Effector CD8-positive, alpha-beta T cell (primary cell): ENCODE measurements around the gene SRSF11.
"Not testable (repeated sequence)": the region's sequence is repeated elsewhere in the genome, so short reads cannot be mapped to it uniquely, and the experiment has no call there.

ENCODE experiments used
- DNase-seq: peaks from one replicate; lab custom pipeline; 2025; lab: John Stamatoyannopoulos, UW
- total RNA-seq, 4 experiments: gene quantifications; one replicate each; lab custom pipeline; 2026; lab: John Stamatoyannopoulos, UW

Gene SRSF11
- total RNA-seq, result 250 to 344 (median 277) reads per million in 4 experiments

GRCh38 chr1:70221238-70222121 lies at the start of gene SRSF11:
TSS of gene SRSF11 (plus strand) at chr1:70221380. CDS start at chr1:70221637, 257 bp downstream.
- DNase-seq, result peak; percentile 96

GRCh38 chr1:70171512-70171911 lies 49.7 kb upstream of the SRSF11 start:
- no peak for DNase-seq

- not testable (repeated sequence) for DNase-seq
Observed at GRCh38 chr1:70185181-70185580, 36.0 kb upstream of the SRSF11 start.

- no peak for DNase-seq
Observed at GRCh38 chr1:70188522-70188921, 32.7 kb upstream of the SRSF11 start.

GRCh38 chr1:70190180-70190579 lies 31.0 kb upstream of the SRSF11 start:
- DNase-seq, result no peak

- not testable (repeated sequence) for DNase-seq
Observed at GRCh38 chr1:70192446-70192845, 28.7 kb upstream of the SRSF11 start.

- DNase-seq, result no peak
Observed at GRCh38 chr1:70194601-70195000, 26.6 kb upstream of the SRSF11 start.

- DNase-seq, result no peak
Observed at GRCh38 chr1:70195342-70195741, 25.8 kb upstream of the SRSF11 start.

- DNase-seq, result no peak
Observed at GRCh38 chr1:70196333-70196732, 24.8 kb upstream of the SRSF11 start.

- DNase-seq, result no peak
Observed at GRCh38 chr1:70200065-70200464, 21.1 kb upstream of the SRSF11 start.

- no peak for DNase-seq
Observed at GRCh38 chr1:70202173-70202758, 18.9 kb upstream of the SRSF11 start.

- no peak for DNase-seq
Observed at GRCh38 chr1:70204139-70204538, 17.0 kb upstream of the SRSF11 start.

- DNase-seq, result no peak
Observed at GRCh38 chr1:70204600-70204999, 16.6 kb upstream of the SRSF11 start.

GRCh38 chr1:70205071-70205433 lies 16.1 kb upstream of the SRSF11 start:
- no peak for DNase-seq

- DNase-seq, result peak; percentile 91
Observed at GRCh38 chr1:70205434-70206118, 15.6 kb upstream of the SRSF11 start, which contains the start of gene LRRC40. TSS of gene LRRC40 (minus strand) at chr1:70205579. CDS start at chr1:70205540, 39 bp downstream.

GRCh38 chr1:70206833-70207232 lies 14.3 kb upstream of the SRSF11 start:
- DNase-seq, result not testable (repeated sequence)

GRCh38 chr1:70207492-70207891 lies 13.7 kb upstream of the SRSF11 start:
- DNase-seq, result no peak

- no peak for DNase-seq
Observed at GRCh38 chr1:70208292-70208691, 12.9 kb upstream of the SRSF11 start.

- no peak for DNase-seq
Observed at GRCh38 chr1:70210820-70211219, 10.4 kb upstream of the SRSF11 start.

GRCh38 chr1:70211541-70211940 lies 9.6 kb upstream of the SRSF11 start:
- no peak for DNase-seq

- no peak for DNase-seq
Observed at GRCh38 chr1:70220015-70220414, 1.2 kb upstream of the SRSF11 start.

GRCh38 chr1:70220517-70221237 lies 503 bp upstream of the SRSF11 start:
- no peak for DNase-seq
